ENCODE results near the gene PDIK1L. TPM values are rescaled to one million over a fixed set of nuclear protein-coding genes. Genes with fewer than 3 reads are reported as not detected.

Gene PDIK1L
- total and polyA plus RNA-seq, 9 of the 15 experiments (the other 6 are each of a cell fraction or from before 2014, with no cell fraction given) = 12.8 to 30.2 (median 21.5) TPM

DNA sequence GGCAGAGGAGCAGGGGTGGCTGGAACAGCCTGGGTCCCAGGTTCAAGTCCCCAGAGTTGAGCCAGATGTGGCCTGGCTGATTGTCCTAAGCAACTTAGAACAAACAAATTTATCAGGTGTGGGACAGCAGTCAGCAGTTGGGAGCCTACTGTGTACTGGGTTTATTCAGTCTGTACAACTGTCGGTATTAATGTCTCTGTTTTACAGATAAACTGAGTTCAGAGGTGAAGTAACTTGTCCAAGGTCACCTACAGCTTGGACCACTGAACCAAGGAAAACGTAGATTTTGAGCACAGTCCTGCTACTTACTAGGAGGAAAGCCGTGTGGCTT lies 29.6 kb upstream of the PDIK1L start:
- intact Hi-C loops (cut with micrococcal nuclease) = no loop called here
- H3K79me2 ChIP-seq (ENCODE audit: control insufficient read depth, insufficient read depth, low read length) = no peaks in the 10 kb centered on the region
- H3K4me2 ChIP-seq (ENCODE audit: insufficient read depth, low read length) = no peak overlapping the region
- H3K4me3 ChIP-seq = no peak overlapping the region
- peak overlapping the region; percentile 42 for H2AFZ ChIP-seq (ENCODE audit: low read depth, low read length)
- no peaks in the 10 kb centered on the region for H4K20me1 ChIP-seq (replicated peaks; ENCODE audit: control insufficient read depth, insufficient read depth, low read length)
- peak overlapping the region; percentile 21; the same call in 1 of the 3 replicates for H3K27ac ChIP-seq (ENCODE audit: extremely low read depth, low read depth, low read length)
- FAIRE-seq = no peak
- H3K9me3 ChIP-seq (replicated peaks; ENCODE audit: control insufficient read depth, insufficient read depth, low read depth, low read length) = no peaks in the 10 kb centered on the region
- WGBS (ENCODE audit: insufficient coverage, low coverage, missing lambda C conversion rate) = 22% methylated on average over 3 of the region's 3 CpGs
- BruUV-seq (replicated peaks) = no TSS peak
- H3K9me1 ChIP-seq (ENCODE audit: control insufficient read depth, insufficient read depth, low read length) = no peaks in the 10 kb centered on the region
- H3K9ac ChIP-seq (ENCODE audit: insufficient read depth in 1 of 2, low read depth in 2 of 2, low read length in 2 of 2) = no peak overlapping the region; a peak in 2 of 4 replicates
- H3K27me3 ChIP-seq (ENCODE audit: control insufficient read depth in 2 of 2, insufficient read depth in 2 of 2, low read length in 2 of 2) = no peaks in the 10 kb centered on the region
- H3K36me3 ChIP-seq (ENCODE audit: control insufficient read depth, insufficient read depth, low read length) = no peaks in the 10 kb centered on the region
- DNase-seq (ENCODE audit: extremely low read depth in 1 of 4, low spot score in 3 of 4) = peak in 1 of 4 experiments; percentile 67
- ChIA-PET CTCF (ENCODE audit: low intra/inter-chr PET ratio) (no interaction called here), POLR2A (interaction anchor here (4.8 kb wide), 1 partner anchor 12 kb away, joined by 33 read pairs; no protein-coding TSS in a partner anchor)
- in situ Hi-C loops (cut with MboI) = no loop called here
- peaks cover 19 to 48% of the 10 kb centered on the region in 2 experiments for H3K4me1 ChIP-seq (replicated peaks in 1 of 2; ENCODE audit: control insufficient read depth in 2 of 2, insufficient read depth in 2 of 2, low read length in 2 of 2)
- peak; percentile 58 for ATAC-seq
- TF ChIP-seq FOSL1 (tag; conservative IDR thresholded peaks at IDR 0.05) (no peak; the same call in 1 of the 2 replicates), ZFP30 (CRISPR knock-in tag; IDR thresholded peaks at IDR 0.05; ENCODE audit: borderline replicate concordance) (no peak), ETV5 (CRISPR knock-in tag; IDR thresholded peaks at IDR 0.05; ENCODE audit: low read depth) (no peak), TEAD4 (IDR thresholded peaks at IDR 0.05; ENCODE audit: low read length) (no peak; the same call in 1 of the 2 replicates), TEAD4 (CRISPR knock-in tag; IDR thresholded peaks at IDR 0.05; ENCODE audit: borderline replicate concordance) (no peak), ZNF347 (CRISPR knock-in tag; IDR thresholded peaks at IDR 0.05; ENCODE audit: low read depth) (no peak), CBFA2T3 (IDR thresholded peaks at IDR 0.05) (peak; percentile 80), ZNF79 (CRISPR knock-in tag; IDR thresholded peaks at IDR 0.05; ENCODE audit: low read depth) (no peak), MAX (CRISPR knock-in tag; IDR thresholded peaks at IDR 0.05) (no peak), KDM4B (IDR thresholded peaks at IDR 0.05; ENCODE audit: borderline replicate concordance in 2 of 2, low read depth in 1 of 2) (no peak), GTF2F1 (IDR thresholded peaks at IDR 0.05; ENCODE audit: low read depth, low read length) (no peak), DACH1 (IDR thresholded peaks at IDR 0.05; ENCODE audit: partially characterized antibody) (no peak), ELK3 (CRISPR knock-in tag; IDR thresholded peaks at IDR 0.05) (no peak), TCF7L2 (IDR thresholded peaks at IDR 0.05; ENCODE audit: low read depth, low read length) (no peak), TAL1 (IDR thresholded peaks at IDR 0.05) (peak; percentile 53; the same call in 1 of the 2 replicates), ARID1B (IDR thresholded peaks at IDR 0.05) (peak; percentile 42; the same call in 1 of the 2 replicates), NR2C1 (IDR thresholded peaks at IDR 0.05) (peak; percentile 64; the same call in 1 of the 2 replicates), NR2C1 (tag; IDR thresholded peaks at IDR 0.05) (0 out of 2 replicates have a peak, but pooled peaks have one; percentile 37), TCF3 (CRISPR knock-in tag; IDR thresholded peaks at IDR 0.05) (peak; percentile 56; the same call in 1 of the 2 replicates), POLR2B (IDR thresholded peaks at IDR 0.05; ENCODE audit: low read depth, partially characterized antibody) (no peak), POLR2G (IDR thresholded peaks at IDR 0.05; ENCODE audit: low read depth, low read length) (no peak), NR2C2 (CRISPR knock-in tag; IDR thresholded peaks at IDR 0.05) (no peak), NR2C2 (tag; IDR thresholded peaks at IDR 0.05) (peak; percentile 29; the same call in 1 of the 2 replicates), ZNF431 (CRISPR knock-in tag; IDR thresholded peaks at IDR 0.05) (no peak), NELFE (IDR thresholded peaks at IDR 0.05; ENCODE audit: insufficient read depth, insufficient read length) (no peak), TRIM24 (IDR thresholded peaks at IDR 0.05) (no peak), DMBX1 (CRISPR knock-in tag; IDR thresholded peaks at IDR 0.05; ENCODE audit: borderline replicate concordance) (no peak)
